Anterior cingulate cortex (tissue), 58 donors: ENCODE measurements around the gene YPEL1.

Experiments
- DNase-seq, 58 donors: peaks; one replicate each; lab custom pipeline; 2025; lab: John Stamatoyannopoulos, UW

The YPEL1 gene, protein sequence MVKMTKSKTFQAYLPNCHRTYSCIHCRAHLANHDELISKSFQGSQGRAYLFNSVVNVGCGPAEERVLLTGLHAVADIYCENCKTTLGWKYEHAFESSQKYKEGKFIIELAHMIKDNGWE

GRCh38 chr22:21735200-21736083 lies at the start of gene YPEL1:
Gene YPEL1, minus strand, starts transcription at chr22:21735794. Its CDS starts 25,050 bp downstream, at chr22:21710744.
- peak; percentile 69 to 100 (median 96) for DNase-seq

DNA sequence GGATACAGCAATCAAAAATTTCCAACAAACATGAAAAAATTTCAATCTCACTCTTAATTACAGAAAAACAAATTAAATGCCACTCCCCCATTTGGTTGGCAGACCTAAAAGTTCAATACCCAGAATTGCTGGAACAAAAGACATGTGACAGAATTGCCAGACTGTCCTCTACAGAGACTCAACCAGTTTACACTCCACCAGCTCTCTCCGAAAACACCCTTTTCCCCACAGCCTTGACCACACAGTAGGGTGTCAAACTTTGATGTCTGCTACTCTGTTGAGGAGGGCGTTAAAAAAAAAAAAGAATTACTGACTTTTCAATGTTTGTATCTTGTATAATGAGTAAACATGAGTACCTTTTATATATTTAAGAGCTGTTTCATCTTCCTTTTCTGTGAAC lies 44.7 kb upstream of the YPEL1 start:
- no peak for DNase-seq

DNA sequence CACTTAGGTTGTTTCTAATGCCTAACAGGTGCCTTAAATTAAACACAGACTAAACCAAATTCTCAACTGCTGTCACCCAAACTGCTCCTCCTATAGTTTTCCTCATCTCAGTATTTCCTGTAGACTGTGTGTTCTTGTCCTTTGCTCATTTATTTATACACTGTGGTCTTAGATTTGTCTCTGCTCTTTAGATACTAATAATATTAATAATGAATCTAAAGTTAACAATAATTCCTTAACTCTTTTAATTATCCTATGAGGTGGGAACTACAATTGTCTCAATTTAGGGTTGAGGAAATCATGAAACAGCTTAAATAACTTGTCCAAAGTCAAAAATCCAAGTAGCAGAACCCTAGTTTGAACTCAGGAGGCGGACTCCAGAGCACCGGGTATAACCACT lies 43.9 kb upstream of the YPEL1 start:
- DNase-seq, result no peak

GRCh38 chr22:21778705-21779363 lies 43.2 kb upstream of the YPEL1 start:
- no peak for DNase-seq

- no peak for DNase-seq
These were observed 36.0 kb upstream of the YPEL1 start for GRCh38 chr22:21771631-21771976.

GRCh38 chr22:21768435-21768834 lies 32.8 kb upstream of the YPEL1 start:
- DNase-seq, result no peak

- no peak for DNase-seq
These were observed 31.3 kb upstream of the YPEL1 start for GRCh38 chr22:21766691-21767462.

DNA sequence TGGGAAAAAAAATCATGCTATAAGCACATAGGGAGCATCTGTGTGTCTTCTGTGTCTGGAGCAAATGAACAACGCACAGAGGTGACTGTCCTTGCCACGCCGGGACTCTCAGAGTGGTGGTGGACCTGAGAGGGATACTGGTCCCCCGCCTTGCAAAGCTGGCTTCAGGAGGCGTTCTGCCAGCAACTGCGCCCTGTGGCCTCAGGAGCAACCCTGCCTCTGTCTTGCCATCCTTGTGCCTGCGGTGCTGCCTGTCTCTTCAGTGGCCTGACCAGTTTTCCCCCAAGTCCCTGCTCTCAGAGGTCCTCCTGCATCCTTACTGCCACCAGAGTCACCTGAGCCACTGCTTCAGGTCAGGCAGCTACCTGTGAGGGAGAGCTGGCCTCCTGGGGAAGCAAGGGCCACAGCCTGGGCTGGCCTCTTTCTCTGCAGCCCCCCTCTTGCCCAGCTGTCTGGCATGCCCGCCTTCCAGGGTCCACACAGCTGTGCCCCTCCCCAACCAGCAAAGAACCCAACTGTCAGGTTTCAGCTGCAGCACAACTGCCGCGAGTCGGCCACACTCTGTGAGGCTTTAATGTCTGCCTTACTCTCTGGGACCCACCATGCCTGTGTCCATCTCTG lies 30.4 kb upstream of the YPEL1 start:
- no peak for DNase-seq

- DNase-seq, result peak in 2 of 58 donors; percentile 27 to 32
These were observed 28.6 kb upstream of the YPEL1 start for GRCh38 chr22:21764038-21764804.

DNA sequence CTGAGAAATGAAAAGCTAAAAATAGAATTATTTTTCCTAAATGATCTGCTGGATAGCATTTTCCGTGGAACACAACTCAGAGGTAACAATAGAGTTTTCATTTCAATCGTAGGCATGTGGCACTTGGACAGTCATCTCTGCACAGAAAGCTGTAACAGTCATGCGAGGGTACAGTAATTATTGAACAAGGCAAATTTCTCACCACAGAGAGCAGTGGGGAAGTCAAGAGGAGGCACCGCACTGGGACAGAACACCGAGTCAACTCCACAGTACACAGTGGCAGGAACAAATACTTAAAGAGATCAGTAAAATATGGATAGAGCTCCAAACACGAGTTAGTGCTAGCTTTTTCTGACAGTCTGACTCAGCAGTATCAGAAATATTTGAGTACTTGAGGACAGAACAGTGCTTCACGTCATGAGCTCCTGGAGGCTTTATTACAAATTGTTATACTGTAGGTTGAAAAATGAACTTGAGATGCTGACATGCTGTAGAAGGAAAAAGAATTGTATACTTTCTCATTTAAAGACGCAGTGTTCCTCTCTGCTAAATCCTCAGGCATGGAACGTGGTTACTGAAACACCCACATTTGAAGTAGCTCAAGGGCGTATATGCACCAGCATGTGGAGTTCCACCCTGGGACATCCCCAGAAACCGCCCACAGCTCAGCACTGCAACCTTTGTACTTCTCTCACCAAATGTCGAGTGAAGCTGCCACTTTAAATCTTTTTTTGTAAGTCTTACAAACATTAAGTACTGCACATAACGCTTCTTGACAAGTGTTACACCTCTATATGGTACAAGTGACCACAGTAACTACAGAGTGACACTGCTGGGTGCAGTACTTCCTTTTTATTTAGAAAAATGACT lies 27.4 kb upstream of the YPEL1 start:
- DNase-seq, result peak in 3 of 58 donors; percentile 21 to 27 (median 22)

DNA sequence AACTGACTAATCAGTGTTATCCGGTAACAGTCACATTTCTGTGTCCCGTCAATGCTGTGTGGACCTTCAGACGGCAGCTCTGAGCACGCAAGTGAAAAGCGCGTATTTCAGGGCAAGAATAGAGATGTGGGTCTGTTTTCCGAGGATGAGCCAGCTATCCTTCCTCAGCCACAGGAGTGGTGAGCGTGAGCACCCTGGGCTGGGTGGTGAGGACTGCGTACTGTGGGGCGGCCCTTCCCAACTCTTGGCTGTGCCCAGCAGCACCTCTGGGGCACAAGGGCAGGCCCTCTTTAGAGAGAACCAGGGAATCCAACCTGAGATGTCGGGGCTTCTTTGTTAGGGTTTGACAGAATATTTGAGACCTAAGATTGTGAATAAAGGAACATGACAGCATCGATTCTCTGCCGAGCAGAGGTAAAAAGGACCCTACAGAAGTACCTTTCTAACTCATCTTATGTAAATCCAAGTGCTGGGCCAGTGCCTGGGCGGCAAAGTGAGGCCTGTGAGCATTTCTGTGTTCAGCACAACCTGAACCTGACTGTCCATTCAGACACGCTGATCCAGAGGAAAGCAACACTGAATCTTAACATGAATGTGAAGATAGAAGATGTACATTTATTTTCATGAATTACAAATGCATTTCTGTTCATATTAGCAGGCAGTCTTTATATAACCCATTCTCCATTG lies 26.5 kb upstream of the YPEL1 start:
- DNase-seq, result no peak

DNA sequence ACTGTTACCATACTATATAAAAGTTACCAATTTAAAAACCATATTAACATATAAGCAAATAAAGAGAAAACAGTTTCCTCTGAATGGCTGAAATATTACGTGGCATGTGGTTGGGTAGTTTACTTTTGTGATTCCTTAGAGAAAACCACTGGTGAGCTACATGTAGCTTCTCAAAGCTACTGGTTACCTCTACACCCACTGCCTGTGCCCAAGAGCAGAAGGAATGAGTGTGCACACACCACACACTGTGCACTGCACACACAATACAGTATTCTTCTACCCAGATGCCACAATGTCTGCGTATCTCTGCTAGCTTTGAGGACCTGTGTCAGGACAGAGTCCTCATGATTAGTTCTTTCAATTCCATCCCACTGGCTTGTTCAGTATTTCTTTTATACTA lies 25.5 kb upstream of the YPEL1 start:
- DNase-seq, result no peak

GRCh38 chr22:21760640-21761039 lies 25.0 kb upstream of the YPEL1 start:
- DNase-seq, result no peak

- DNase-seq, result peak in 4 of 58 donors; percentile 5 to 19 (median 8)
These were observed 24.2 kb upstream of the YPEL1 start for GRCh38 chr22:21759646-21760376.

DNA sequence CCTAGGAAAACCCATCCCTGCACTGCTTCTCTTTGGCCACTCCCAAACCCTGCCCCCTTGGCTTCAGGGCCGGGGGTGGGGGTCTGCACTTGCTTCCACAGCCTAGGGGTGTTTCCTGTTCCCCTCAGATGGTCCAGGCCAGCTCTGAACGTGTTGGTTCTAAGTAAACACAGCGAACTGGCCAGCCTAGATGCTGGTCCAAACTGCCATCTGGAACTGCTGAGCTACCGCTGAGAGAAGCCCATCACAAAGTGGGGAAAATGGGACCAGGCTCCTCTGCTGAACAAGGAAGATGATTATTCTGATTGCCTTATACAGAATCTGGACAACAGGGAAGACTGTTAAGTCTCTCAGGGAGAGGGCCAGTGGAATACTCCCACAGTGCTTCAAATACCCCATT lies 23.5 kb upstream of the YPEL1 start:
- peak in 4 of 58 donors; percentile 10 to 23 (median 12) for DNase-seq

DNA sequence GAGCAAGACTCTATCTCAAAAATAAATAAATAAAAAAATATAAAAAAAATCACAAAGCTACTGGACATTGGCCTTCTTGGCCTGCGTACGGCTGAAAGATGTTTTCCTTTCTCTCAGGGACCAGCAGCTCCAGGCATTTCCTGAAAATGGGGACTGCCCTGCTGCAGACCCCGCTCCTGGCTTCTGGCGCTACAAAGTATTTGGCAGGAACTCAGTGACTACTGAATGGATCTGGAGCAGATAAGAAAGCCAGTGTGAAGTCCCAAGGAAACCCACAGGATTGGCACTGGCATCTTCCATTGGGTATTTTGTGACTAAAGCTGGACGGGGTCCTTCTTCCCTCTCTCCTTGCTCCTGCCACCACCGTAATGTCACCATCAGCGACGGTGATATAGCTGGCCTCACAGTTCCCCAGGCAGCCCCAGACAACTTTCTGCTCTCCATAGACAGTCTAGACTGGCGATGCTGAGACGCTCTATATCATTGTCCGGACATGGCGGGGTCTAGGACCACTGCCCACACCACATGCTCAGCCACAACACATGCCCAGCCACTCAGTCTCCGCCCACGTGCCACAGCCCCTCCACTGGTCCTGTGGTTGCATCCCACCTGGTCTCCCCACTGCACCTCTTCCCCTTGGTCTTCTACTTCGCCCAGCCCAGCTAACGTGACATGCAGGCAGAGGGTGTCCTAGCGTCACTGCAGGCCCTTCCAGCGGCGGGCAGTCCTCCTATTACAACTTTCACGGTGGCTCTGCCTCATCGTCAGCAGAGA lies 22.7 kb upstream of the YPEL1 start:
- DNase-seq, result peak in 1 of 58 donors; percentile 29
